ENCODE results near the gene CNEP1R1. TPM values are rescaled to one million over a fixed set of nuclear protein-coding genes. Genes with fewer than 3 reads are reported as not detected.

CNEP1R1 gene
- total RNA-seq, 2 experiments from 2014 or later: 28.2 to 30.9 TPM

DNA sequence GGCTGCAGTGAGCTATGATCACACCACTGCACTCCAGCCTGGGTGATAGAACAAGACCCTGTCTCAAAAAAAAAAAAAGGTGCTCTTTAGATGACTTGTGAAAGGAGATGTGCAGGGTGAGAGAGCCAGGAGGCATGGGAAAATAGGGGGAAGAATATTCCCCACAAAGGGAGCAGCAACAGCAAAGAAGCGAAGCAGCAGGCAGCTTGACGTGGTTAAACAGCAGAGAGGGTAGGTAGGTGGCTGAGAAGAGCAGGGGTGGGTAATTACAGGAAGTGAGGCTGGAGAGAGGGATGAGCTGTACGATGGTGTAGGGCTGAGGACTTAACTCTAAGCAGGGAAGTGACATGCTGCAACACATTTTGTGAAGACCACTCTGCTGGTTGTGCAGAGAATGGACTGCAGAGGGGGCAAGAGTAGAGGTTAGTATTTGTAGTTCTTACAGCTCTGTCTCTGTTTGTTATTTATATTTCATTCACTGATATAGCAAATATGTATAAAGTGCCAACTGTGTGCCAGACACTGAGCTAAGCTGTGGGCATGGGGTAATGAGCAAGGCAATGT is 42.3 kb downstream of the CNEP1R1 start:
- Mint-ChIP-seq H3K4me3 (peak overlapping the region; percentile 86), H3K27ac (no peak overlapping the region), H3K9me3 (no peaks in the 10 kb centered on the region), H3K36me3 (ENCODE audit: low read depth) (peaks cover 11% of the 10 kb centered on the region), H3K4me1 (ENCODE audit: low read depth) (peaks cover 30% of the 10 kb centered on the region), H3K27me3 (ENCODE audit: low read depth) (no peaks in the 10 kb centered on the region)
- intact Hi-C loops (cut with micrococcal nuclease): loop anchor here (1.0 to 5.0 kb wide), 8 partner anchors 35 to 301 kb away; partner anchors contain the start of genes ADCY7, BRD7 and CNEP1R1
- peak; percentile 71 for DNase-seq
- CTCF ChIA-PET: interaction anchor here (0.6 to 5.9 kb wide), 18 partner anchors 30 to 598 kb away, joined by 3 to 52 read pairs (median 4); partner anchors contain the start of gene CNEP1R1

DNA sequence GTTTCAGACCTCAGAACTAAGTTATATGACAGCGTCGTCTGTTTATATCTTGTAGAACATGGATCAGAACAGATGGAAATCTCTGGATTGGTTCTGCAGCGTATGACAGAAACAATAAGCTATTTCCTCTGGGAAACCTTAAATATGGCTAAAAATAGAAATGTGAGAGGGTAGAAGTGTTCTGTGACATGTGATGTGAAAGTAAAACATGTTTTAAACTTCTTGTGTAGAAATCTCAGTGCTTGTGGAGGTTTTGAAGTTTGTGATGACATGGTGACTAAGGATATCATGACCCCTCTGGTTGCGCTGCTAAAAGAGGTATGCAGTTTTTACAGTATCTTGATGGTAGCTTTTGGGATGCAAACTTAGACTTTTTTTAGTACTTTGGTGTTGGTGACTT is 43.5 kb downstream of the CNEP1R1 start:
- intact Hi-C loops (cut with micrococcal nuclease): loop anchor here (5.0 kb wide), 2 partner anchors 199 to 269 kb away; partner anchors contain the start of gene ADCY7
- DNase-seq: no peak
- H3K27ac Mint-ChIP-seq: no peak overlapping the region
- H3K4me3 Mint-ChIP-seq: no peak overlapping the region
- H3K4me1 Mint-ChIP-seq (ENCODE audit: low read depth): peaks cover 42% of the 10 kb centered on the region
- H3K36me3 Mint-ChIP-seq (ENCODE audit: low read depth): peaks cover 13% of the 10 kb centered on the region
- CTCF ChIA-PET: interaction anchor here (0.7 to 5.9 kb wide), 9 partner anchors 44 to 159 kb away, joined by 3 to 52 read pairs (median 12); partner anchors contain the start of gene CNEP1R1
- no peaks in the 10 kb centered on the region for H3K27me3 Mint-ChIP-seq (ENCODE audit: low read depth)
- no peaks in the 10 kb centered on the region for H3K9me3 Mint-ChIP-seq

DNA sequence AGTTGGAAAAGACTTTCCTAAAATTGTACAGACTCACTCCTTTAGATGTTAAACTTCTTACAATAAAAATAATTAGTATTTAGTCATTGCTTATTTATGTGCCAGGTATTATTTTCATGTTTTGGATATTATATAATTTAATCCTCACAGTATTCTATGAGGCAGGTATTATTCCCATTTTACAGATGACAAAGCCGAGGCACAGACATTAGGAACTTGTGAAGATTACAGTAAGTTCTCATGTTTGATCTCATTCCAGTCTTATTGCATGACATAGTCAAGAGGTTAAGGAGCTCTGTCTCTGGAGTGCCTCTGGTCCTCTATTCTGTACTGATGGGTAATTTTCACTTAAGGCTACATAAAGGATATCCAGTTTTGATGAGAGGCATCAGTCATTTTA is 44.0 kb downstream of the CNEP1R1 start:
- Mint-ChIP-seq H3K9me3 (no peaks in the 10 kb centered on the region), H3K27me3 (ENCODE audit: low read depth) (no peaks in the 10 kb centered on the region), H3K4me3 (no peak overlapping the region), H3K36me3 (ENCODE audit: low read depth) (peaks cover 13% of the 10 kb centered on the region), H3K4me1 (ENCODE audit: low read depth) (peaks cover 44% of the 10 kb centered on the region), H3K27ac (no peak overlapping the region)
- DNase-seq: no peak
- intact Hi-C loops (cut with micrococcal nuclease): loop anchor here (5.0 kb wide), 2 partner anchors 198 to 268 kb away; partner anchors contain the start of gene ADCY7
- CTCF ChIA-PET: interaction anchor here (0.6 to 5.9 kb wide), 7 partner anchors 44 to 142 kb away, joined by 3 to 52 read pairs (median 12); partner anchors contain the start of gene CNEP1R1

DNA sequence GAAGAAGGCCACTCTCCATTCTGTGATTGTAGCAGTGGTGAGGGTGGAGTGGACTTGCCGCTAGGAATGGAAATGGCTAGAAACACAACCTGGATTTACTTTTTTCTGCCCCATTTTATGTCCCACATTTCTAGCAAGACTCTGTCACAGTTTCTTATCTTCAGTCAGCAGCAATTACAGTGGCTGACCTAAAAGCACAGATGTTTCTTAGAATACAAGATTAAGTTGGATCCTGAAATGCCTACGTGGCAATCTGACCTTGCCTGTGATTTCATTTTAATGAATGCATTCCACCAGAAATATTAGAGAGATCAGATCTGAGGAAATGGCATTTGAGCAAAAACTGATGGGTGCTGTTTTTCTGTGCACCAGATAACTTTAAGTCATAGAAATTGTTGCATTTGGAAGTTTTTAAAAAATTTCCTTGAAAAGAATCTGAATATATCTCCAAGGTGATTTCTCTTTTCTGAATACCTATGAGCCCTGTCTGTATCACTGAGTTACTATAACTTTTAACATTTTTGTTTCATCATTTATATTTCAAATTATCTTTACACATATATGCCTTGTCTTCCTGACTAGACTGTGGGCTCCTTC is 46.1 kb downstream of the CNEP1R1 start:
- intact Hi-C loops (cut with micrococcal nuclease): no loop called here
- no peak overlapping the region for H3K27ac Mint-ChIP-seq
- no peaks in the 10 kb centered on the region for H3K27me3 Mint-ChIP-seq (ENCODE audit: low read depth)
- CTCF ChIA-PET: interaction anchor here (0.6 kb wide), 1 partner anchor 45 kb away, joined by 3 read pairs; no protein-coding TSS in a partner anchor
- H3K4me3 Mint-ChIP-seq: no peak overlapping the region
- H3K4me1 Mint-ChIP-seq (ENCODE audit: low read depth): peaks cover 41% of the 10 kb centered on the region
- DNase-seq: no peak
- H3K36me3 Mint-ChIP-seq (ENCODE audit: low read depth): peaks cover 16% of the 10 kb centered on the region
- H3K9me3 Mint-ChIP-seq: no peaks in the 10 kb centered on the region

DNA sequence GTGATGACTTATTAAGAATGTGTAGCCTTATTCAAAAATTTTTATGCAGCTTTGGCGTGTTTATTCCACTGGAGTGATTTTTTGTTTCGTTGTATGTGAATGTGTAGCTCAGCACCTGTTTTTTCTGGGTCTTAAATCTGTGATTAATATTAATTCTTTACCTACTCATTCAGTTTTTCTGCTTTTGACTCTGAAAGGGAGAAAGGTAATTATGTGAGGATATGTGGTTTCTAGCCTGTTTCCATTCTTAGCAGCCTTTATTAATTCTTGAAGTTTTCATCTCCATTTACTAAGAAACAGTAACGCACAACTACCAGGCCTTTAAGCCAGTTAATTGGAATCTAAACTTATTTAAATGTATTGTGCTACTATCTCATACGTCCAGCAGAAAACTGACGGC is 47.7 kb downstream of the CNEP1R1 start:
- no peaks in the 10 kb centered on the region for H3K9me3 Mint-ChIP-seq
- no peak overlapping the region for H3K4me3 Mint-ChIP-seq
- H3K36me3 Mint-ChIP-seq (ENCODE audit: low read depth): peaks cover 21% of the 10 kb centered on the region
- intact Hi-C loops (cut with micrococcal nuclease): loop anchor here (1.0 kb wide), 1 partner anchor 30 kb away; no protein-coding TSS in a partner anchor
- CTCF ChIA-PET: interaction anchor here (0.6 to 1.7 kb wide), 2 partner anchors 48 to 707 kb away, joined by 3 to 5 read pairs; partner anchors contain the start of gene CNEP1R1
- no peak for DNase-seq
- no peak overlapping the region for H3K27ac Mint-ChIP-seq
- peaks cover 31% of the 10 kb centered on the region for H3K4me1 Mint-ChIP-seq (ENCODE audit: low read depth)
- H3K27me3 Mint-ChIP-seq (ENCODE audit: low read depth): no peaks in the 10 kb centered on the region

DNA sequence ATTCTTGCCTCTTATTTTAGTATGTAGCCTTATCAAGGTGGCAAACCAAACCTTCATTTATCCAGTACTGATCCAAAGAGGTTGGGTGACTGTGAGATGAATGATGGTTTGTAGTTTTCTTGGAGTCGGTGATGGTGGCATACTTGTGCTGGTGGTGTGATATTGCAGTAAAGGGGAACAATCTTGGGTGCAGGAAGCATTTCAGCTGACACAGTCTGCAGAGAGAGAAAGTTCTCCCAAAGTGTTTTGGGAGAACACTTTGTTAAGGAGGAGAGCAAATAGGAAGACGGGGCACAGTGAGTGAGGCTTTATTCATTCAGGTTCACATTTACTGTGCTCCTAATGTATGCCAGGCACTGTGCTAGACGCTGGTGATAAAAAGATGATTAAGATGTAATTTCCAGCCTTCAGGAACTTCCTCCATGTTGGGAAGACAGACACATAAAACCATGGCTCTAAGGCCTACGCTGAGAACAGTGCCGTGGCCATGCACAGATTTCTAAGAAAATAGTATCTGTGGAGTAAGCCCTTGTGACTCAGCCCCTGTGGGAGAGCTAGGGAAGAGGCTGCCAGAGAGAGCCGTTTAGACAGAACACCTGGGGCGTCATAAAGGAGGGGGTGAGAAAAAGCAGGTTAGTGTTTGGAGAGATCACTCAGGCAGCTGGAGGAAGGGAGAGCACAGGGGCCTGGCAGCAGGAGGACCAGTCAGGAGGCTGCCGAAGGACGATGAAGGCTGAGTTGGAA is 54.5 kb downstream of the CNEP1R1 start:
- Mint-ChIP-seq H3K27ac (no peak overlapping the region), H3K9me3 (no peaks in the 10 kb centered on the region), H3K4me1 (ENCODE audit: low read depth) (peaks cover 12% of the 10 kb centered on the region), H3K36me3 (ENCODE audit: low read depth) (peaks cover 40% of the 10 kb centered on the region), H3K27me3 (ENCODE audit: low read depth) (no peaks in the 10 kb centered on the region), H3K4me3 (no peak overlapping the region)
- DNase-seq: no peak
- CTCF ChIA-PET: interaction anchor here (0.5 kb wide), 1 partner anchor 62 kb away, joined by 3 read pairs; no protein-coding TSS in a partner anchor
- intact Hi-C loops (cut with micrococcal nuclease): no loop called here

DNA sequence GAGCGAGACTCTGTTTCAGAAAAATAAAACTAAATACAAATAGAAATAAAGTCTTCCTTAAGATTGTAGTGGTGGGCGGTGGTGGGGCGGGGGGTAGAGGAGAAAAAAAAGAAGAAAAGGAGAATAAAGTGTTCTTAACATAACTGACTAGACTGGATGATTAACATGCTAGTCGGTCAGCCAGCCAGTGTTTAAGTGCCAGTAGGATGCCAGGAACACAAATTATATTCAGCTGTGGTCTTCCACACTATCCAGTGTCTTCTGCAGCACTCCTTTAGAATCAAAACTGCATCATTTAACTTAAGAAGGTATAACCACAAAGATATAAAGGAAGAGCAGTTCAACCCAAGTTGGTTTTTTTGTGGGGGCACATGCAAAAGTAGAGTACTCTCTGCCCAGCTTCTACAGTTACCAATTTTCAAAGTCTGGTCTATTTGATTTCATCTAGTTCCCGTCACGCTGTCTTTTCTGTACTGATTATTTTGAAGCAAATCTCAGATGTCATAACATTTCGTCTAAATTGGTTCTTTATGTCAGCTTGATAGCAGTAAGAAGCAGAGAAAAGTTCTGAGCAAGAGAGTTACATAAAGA is 56.5 kb downstream of the CNEP1R1 start:
- H3K27me3 Mint-ChIP-seq (ENCODE audit: low read depth): no peaks in the 10 kb centered on the region
- H3K9me3 Mint-ChIP-seq: no peaks in the 10 kb centered on the region
- intact Hi-C loops (cut with micrococcal nuclease): no loop called here
- H3K27ac Mint-ChIP-seq: no peak overlapping the region
- no peak overlapping the region for H3K4me3 Mint-ChIP-seq
- CTCF ChIA-PET: interaction anchor here (0.9 to 1.4 kb wide), 2 partner anchors 55 to 57 kb away, joined by 3 to 5 read pairs; no protein-coding TSS in a partner anchor
- DNase-seq: no peak
- H3K36me3 Mint-ChIP-seq (ENCODE audit: low read depth): peaks cover 39% of the 10 kb centered on the region
- H3K4me1 Mint-ChIP-seq (ENCODE audit: low read depth): peaks cover 12% of the 10 kb centered on the region

DNA sequence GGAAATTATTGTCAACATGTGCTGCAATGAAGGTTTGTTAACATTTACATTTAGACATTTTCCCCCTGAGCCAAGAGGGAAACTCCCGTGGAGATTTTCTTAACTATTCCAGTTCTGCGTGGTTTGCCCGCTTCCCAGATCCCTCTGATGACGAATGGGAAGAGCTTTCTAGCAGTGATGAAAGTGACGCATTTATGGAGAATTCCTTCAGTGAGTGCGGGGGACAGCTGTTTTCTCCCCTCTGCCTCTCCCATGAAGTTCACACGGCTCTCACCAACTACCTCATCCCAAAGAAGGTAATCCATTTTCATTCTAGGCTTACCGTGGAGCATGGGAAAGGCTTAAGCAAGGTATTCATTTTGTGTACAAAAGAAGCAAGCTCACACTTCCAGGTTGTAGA is 59.0 kb downstream of the CNEP1R1 start:
- CTCF ChIA-PET: no interaction called here
- Mint-ChIP-seq H3K36me3 (ENCODE audit: low read depth) (peaks cover 37% of the 10 kb centered on the region), H3K27me3 (ENCODE audit: low read depth) (no peaks in the 10 kb centered on the region), H3K4me1 (ENCODE audit: low read depth) (peaks cover 2% of the 10 kb centered on the region), H3K27ac (no peak overlapping the region), H3K4me3 (no peak overlapping the region), H3K9me3 (no peaks in the 10 kb centered on the region)
- DNase-seq: no peak
- intact Hi-C loops (cut with micrococcal nuclease): no loop called here

DNA sequence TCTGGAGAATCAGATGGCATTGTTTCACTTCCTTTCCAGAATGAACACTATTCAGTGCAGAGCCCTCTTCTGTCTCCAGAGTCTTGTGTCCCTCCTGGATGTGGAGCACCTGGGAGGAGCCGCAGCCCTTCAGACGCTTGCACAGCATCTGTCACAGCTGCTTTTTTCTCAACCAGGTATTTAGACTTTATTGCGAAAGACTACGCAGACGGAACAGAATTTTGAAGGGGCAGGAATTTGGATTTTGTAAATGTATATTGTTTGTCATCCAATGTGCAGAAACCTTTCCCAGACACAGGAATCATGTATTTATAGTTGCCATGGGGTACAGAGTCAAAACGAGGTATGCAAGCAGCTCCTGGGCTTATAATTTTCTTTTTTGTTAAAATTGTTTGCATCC is 61.2 kb downstream of the CNEP1R1 start:
- Mint-ChIP-seq H3K27ac (no peak overlapping the region), H3K4me3 (no peak overlapping the region), H3K9me3 (no peaks in the 10 kb centered on the region), H3K4me1 (ENCODE audit: low read depth) (no peaks in the 10 kb centered on the region), H3K36me3 (ENCODE audit: low read depth) (peaks cover 29% of the 10 kb centered on the region), H3K27me3 (ENCODE audit: low read depth) (no peaks in the 10 kb centered on the region)
- intact Hi-C loops (cut with micrococcal nuclease): no loop called here
- DNase-seq: no peak
- CTCF ChIA-PET: no interaction called here

Other genes with a start within 250 kb of the CNEP1R1 start
- under 1 TPM in 1 of 2 experiments, not detected in 1; 0.05 TPM for gene ZNF423, start 169.1 kb upstream of the CNEP1R1 start, total RNA-seq
- gene HEATR3, start 40.7 kb downstream of the CNEP1R1 start, total RNA-seq: 10 to 100 TPM; 16.3 to 17.5 TPM
- gene TENT4B, start 128.1 kb downstream of the CNEP1R1 start, total RNA-seq: 10 to 100 TPM; 17.9 to 18.4 TPM
- gene ADCY7, start 241.3 kb downstream of the CNEP1R1 start, total RNA-seq: 10 to 100 TPM; 73.4 to 89.6 TPM